ENCODE data around the gene DACH2.
"Not testable (repeated sequence)": the region's sequence is repeated elsewhere in the genome, so short reads cannot be mapped to it uniquely, and the experiment has no call there.

Gene DACH2

DNA sequence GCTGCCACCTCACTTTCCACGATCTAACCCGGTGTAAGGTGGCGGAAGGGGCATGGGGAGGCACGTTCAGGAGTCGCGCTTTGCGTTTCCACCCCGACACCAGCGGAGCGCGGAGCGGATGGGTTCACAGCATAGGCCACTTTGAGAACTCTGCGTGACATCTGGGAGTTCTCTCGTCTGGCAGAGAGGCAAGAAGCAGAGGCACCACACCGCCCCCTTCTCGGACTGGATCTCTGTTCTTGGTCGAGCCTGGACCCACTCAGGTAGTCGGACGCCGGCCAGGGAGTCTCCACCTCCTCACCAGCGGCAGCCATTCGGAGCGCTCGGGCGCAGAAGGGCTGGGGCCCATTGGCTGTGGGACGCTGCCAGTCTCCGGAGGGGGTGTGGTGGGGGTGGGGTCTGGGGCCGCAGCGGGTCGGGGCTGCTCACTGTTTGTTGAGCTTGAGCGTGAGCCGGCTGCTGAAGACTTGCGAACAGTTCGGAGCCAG is at the start of gene DACH2:
Gene DACH2, plus strand, starts transcription at position 428 of the 488 bp plus-strand sequence.
- DNase-seq (ENCODE audit: low read depth in 2 of 2): no peak

DNA sequence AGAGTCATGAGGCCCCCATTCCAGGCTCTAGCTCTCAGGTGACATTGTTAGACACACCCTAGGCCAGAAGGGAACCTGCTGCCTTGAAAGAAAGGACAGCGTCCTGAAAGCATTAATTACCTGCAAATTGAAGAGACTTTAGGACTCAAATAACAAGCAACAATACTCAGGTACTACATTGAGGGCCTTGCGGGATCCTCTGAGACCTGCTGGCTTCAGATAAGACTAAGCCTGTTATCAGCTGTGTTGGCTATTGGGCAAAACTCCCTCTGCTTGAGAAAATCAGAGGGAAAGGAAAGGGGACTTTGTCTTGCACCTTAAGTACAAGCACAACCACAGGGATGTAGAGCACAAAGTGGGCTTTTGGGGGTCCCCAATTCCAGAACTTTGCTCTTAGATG is 45.9 kb upstream of the DACH2 start:
- no peak for DNase-seq (ENCODE audit: low read depth in 2 of 2)

DNA sequence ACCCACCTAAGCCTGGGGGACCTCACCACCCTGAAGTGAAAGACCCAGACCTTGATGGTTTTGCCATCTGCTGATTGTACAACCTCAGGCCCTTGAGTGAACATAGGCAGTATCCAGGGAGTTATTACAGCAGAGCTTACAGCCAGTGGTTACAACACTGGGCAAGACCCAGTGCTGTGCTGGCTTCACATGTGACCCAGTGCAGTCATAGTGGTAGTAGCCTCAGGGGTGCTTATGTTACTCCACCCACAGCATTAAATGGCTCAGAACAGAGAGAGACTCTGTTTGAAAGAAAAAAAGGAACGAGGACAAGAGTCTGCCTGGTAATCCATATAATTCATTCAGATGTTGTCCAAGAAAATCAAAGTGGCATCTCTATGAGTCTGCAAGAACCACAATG is 45.2 kb upstream of the DACH2 start:
- DNase-seq (ENCODE audit: low read depth in 2 of 2): no peak

DNA sequence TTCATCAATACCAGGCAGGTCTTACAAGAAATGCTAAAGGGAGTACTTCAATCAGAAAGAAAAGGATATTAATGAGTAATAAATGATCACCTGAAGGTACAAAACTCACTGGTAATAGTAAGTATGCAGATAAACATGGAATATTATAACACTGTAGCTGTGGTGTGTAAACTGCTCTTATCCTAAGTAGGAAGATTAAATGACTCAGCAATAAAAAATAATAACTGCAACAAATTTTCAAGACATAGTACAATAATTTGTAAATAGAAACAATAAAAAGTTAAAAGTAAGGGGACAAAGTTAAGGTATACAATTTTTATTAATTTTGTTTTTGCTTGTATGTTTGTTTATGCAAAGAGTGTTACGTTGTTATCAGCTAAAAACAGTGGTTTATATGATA is 43.7 kb upstream of the DACH2 start:
- no peak for DNase-seq (ENCODE audit: low read depth in 2 of 2)

DNA sequence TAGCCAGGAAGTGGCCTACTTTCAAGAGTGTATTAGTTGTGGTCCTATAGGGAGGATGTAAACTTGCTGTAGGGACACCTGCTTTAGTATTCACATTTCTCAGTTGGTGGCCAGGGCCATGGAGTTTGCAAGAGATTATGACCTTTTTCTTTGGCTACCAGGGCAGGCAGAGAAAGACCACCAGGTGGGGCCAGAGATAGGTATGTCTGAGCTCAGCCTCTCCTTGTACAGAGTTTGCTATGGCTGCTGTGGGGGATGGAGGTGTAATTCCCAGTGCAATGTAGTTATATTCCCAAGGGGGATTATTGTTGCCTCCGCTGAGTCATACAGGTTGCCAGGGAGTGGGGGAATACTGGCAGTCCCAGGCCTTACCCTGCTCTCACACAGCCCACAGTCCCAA is 26.3 kb upstream of the DACH2 start:
- no peak for DNase-seq (ENCODE audit: low read depth in 2 of 2)

DNA sequence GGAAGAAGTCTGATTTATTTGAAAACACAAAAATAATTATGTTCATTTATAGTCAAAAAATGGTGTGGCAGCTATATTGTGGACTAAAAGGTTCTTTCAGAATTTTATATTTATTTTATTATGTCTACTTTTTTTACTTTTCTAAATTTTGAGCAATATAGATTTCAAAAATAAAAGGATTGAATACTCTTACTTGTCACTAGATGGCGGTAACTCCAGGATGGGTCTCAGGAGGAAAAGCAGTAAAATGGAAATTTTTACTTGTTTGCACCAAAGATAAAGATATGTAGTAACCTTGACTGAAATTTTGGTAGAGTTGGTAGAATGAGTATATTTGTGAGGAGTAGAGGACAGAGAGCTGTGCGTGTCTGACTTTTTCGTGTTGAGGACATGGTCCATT is 14.5 kb upstream of the DACH2 start:
- DNase-seq (ENCODE audit: low read depth in 2 of 2): no peak

DNA sequence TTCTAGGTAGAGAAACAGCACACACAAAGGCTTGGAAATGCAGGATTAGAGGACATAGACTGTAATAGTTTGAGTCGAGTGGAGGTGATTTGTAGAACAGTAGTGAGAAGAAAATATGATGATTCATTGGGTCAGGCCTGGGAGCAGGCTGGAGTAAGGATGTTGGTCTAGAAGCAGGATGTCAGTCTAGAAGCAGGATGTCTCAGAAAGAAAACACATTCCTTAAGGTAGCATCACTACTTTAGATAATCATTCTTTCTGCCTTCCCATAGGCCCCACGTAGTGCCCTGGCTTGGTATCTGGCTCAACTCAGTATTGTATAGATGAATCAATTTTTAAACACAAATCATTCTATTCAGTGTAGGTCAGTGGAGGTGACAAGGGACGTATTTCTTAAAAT is 11.2 kb upstream of the DACH2 start:
- no peak for DNase-seq (ENCODE audit: low read depth in 2 of 2)

DNA sequence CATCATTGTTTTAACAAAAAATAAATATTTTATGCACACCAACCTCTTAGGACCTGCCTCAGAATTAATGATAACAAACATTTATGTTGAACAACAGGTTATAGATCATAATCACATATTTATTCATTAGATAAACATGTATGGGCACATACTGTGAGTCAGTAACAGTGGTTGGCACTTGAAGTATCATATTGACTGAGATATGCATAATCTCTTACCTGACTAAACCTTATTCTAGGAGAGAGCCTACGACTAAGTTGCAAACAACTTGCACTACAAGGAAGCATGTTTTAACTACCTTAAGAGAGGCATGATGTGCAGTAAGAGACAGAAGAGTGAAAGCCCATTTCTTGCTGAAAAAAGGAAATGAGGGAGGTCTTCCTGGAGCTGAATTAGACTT is 6.5 kb upstream of the DACH2 start:
- no peak for DNase-seq (ENCODE audit: low read depth in 2 of 2)

DNA sequence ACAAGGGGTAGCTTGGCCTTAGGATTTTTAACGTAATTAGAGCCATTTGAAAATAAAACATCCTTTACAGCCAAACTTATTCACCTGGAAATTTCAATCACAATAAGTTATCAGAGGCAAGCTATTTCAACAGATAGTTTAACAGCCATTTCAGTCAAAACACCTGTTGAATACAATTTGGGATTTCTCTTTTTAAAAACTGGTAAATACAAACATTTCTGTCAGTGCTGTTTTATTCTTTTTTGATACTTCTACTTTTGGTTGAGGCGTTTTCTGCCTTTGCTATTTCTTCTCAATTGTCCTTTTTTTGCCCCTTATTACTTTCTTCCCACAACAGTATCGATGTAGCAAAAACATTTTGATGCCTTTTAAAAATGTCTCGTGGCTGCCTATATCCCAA is 2.1 kb upstream of the DACH2 start:
- no peak for DNase-seq (ENCODE audit: low read depth in 2 of 2)

DNA sequence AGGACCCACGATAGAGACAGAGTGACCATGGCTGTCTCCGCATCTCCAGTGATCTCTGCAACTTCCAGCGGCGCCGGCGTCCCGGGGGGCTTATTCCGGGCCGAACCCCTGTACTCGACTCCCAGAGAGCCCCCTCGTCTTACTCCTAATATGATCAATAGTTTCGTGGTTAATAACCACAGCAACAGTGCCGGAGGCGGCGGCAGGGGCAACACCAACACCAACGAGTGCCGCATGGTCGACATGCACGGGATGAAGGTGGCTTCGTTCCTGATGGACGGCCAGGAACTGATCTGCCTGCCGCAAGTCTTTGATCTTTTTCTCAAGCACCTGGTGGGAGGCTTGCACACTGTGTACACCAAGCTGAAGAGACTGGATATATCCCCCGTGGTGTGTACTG is 343 bp downstream of the DACH2 start:
- no peak for DNase-seq (ENCODE audit: low read depth in 2 of 2)

DNA sequence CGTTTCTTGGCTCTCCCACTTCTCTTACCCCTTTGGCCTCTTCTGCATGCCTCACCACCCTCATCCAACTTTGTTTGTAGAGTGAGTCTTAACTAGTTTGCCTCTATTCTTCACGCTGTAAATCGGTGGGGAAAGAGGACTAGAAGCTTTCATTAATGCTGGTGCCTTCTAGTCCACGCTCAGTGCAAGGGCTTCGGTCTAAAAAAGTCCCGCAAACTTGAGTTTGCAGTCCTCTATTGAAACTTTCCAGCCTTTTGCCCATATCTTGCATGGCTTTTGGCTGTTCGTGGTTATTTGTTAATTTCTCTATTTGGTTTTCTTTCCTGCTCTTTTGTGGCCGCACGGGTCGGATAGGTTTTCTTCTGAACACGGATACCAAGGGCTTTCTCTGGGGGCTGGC is 868 bp downstream of the DACH2 start:
- DNase-seq (ENCODE audit: low read depth in 2 of 2): no peak

DNA sequence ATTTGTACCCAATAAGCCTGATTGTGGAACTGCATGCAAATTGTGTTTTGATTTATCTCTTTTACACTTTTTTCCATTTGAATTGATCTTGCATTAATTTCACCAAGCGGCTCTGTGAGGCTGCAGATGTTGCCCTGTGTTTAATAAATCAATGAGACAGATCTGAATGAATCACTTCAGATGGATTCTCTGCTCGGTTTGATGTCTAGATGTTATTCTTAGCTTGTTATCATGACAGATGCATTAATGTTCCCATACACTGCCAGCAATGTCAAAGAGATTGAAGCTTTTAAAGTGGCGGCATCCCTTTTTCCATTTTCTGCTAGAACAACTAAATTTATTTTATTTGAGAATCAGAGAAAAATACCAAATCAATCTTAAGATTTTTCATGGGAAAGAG is 6.3 kb downstream of the DACH2 start:
- no peak for DNase-seq (ENCODE audit: low read depth in 2 of 2)

DNA sequence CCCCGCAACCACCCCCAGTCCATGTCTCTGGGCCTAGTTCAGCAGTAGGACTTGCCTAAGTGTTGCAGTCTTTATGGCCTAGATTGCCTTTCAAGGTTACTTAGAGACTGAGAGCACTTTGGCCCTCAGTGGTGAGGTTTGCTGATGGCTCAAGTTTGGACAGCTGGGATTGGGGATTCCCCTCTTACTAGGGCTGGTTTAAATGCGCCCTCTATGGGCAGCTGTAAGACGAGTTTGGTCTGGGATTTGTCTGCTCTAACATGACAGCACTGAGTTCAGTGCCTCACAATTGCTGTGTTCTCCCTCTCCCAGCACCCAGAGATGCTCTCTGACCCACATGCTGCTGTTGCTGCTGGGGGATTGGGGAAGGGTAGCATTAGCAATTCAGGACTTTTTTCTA is 23.1 kb downstream of the DACH2 start:
- DNase-seq (ENCODE audit: low read depth in 2 of 2): no peak

DNA sequence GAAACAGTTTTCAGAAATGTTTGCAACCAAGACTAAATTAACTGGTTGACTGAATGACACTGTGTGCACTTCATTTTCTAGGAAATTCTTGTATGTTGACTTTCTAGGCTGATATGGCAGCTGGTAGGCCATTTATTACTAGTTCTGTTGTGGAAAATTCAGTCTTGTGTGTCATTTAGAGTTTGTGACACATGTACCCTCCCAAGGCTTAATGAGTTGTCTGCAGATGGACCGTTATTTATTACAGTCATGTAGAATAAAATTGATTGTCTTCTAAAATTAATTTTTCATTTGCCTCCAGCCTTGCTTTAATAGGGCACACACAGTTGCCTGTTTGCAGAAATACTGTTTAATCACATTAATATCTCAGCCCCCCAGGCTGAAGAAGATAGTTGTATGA is 30.7 kb downstream of the DACH2 start:
- no peak for DNase-seq (ENCODE audit: low read depth in 2 of 2)

DNA sequence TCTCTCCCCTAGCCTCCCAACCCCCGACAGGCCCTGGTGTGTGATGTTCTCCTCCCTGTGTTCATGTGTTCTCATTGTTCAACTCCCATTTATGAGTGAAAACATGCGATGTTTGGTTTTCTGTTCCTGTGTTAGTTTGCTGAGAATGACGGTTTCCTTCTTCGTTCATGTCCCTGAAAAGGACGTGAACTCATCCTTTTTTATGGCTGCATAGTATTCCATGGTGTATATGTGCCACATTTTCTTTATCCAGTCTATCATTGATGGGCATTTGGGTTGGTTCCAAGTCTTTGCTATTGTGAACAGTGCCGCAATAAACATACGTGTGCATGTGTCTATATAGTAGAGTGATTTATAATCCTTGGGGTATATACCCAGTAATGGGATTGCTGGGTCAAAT is 33.1 kb downstream of the DACH2 start:
- DNase-seq (ENCODE audit: low read depth in 2 of 2): not testable (repeated sequence)

DNA sequence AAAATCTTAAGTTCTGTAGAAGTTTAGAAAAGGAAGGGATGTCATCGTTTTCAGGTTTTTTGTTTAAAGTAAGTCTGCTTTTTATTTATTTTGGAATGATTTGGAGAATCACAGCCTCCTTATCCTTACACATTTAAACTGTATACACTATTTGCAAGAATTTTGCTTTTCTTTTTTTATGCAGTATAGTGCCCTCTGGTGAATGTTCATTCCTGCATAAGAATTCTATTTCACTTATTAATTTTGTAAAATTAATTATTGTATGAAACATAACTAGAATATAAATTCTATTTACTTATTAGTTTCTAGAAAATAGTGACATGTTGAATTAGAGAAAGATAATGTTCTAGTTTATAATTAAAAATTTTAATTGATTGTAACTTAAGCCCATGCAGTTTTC is 44.6 kb downstream of the DACH2 start:
- DNase-seq (ENCODE audit: low read depth in 2 of 2): no peak

DNA sequence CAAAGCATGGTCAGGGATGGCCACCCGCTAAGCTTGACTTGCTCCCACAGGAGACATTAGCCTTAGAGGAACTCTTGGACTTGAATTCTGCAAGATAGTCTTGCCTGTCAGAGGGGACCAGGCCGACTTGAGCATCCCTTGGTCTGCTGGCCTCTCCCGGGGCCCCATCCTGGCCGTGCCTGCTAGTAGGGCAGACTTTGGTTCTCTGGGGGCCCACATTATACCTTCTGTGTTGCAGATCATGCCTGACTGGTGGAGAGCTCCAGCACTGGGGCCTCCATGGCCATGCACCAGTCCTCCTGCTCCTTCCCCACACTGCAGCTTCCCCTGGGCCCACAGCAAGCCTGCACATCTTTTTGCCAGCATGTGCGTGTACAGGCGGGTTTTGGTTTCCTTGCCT is 46.5 kb downstream of the DACH2 start:
- DNase-seq (ENCODE audit: low read depth in 2 of 2): no peak

DNA sequence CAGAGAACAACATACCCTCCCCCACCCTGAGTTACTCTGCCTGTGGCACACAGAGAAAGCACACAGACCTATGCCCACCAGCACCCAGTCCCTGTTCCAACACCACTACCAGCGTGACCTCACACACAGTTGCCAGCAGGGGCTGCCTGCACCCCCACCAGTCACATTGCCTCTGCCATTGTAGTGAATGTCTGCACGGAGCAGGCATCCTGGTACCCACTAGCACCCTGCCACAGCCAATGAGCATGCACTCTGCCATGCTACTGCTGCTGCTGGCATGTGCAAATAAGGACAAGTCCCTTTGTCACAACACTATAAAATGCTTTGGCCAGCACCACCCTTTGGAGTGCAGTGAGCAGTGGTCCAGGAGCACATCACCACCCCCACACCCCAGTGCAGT is 47.1 kb downstream of the DACH2 start:
- no peak for DNase-seq (ENCODE audit: low read depth in 2 of 2)

DNA sequence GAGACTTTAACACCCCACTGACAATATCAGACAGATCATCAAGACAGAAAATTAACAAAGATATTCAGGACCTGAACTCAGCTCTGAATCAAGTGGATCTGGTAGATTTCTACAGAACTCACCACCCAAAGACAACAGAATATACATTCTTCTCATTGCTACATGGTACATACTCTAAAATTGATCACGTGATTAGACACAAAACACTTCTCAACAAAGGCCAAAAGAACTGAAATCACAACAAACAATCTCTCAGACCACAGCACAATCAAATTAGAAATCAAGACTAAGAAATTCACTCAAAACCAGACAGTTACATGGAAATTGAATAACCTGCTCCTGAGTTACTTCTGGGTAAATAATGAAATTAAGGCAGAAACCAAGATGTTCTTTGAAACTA is 49.6 kb downstream of the DACH2 start:
- DNase-seq (ENCODE audit: low read depth in 2 of 2): no peak

DNA sequence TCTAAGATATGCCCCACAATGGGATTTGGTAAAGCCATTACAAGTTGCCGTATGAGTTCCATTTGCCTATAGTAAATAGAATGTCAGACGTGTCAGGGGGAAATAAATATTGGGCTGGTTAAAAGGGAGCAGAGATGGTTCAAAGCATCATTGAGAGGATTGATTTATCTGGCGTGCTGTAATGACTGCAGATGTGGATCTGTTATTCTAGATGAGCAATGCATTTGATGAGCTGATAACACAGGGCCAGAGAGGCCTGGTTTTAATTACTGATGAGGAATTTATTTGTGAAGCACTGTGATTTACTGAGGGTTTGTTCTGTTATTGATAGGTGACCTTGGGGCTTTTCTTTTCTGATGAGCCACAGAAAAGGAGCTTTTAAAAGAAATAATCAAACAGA is 62.5 kb downstream of the DACH2 start:
- DNase-seq (ENCODE audit: low read depth in 2 of 2): no peak

DNA sequence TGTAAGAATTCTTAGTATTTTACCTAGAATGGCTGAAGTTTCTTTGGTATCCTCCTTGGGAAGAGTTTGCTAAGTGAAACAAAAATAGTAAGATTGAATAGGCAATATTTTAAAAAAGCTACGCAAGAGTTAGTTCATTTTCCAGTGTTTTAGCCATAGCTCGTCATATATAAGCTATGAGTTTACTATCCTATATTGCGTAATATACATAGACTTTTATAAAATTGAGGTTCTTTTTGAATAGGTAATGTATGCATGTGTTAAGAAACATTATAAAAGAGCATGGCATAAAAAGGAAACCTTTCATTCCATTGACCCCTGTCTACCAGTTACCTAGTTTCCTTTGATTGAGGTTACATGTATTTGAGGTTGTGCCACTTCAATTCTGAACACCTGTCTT is 67.0 kb downstream of the DACH2 start:
- no peak for DNase-seq (ENCODE audit: low read depth in 2 of 2)

DNA sequence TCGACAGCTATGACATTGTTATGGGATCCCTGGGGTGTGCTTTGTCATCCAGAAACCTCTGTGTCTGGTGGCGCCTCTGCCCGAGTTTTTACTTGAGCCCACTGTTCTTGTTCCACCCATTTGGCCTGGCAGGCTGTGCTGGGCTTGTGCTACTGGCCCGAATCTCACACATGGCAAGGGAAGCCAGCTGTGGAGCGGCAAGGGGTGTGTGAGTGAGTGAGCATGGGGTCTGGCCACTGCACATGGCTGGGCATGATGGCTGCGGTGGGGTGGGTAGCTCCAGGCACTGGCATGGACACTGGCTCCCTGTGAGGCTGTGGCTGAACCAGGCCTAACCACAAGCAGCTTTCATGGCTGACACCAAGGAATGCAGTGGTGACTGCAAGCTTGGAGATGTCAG is 89.2 kb downstream of the DACH2 start:
- no peak for DNase-seq (ENCODE audit: low read depth in 2 of 2)

DNA sequence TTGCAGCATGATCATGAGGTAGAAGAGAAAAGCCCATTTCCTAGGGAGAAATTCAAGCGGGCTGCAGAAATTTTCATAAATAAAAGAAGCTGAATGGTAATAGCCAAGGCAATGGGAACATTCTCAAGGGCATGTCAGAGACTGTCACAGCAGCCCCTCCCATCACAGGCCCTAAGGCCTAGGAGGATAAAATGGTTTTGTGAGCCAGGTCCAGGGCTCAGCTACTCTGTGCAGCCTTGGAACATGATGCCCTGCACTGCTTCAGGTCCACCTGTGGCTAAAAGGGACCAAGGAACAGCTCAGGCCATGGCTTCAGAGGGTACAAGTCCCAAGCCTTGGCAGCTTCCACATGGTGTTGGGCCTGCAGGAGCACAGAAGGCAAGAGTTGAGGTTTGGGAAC is 93.3 kb downstream of the DACH2 start:
- DNase-seq (ENCODE audit: low read depth in 2 of 2): no peak

DNA sequence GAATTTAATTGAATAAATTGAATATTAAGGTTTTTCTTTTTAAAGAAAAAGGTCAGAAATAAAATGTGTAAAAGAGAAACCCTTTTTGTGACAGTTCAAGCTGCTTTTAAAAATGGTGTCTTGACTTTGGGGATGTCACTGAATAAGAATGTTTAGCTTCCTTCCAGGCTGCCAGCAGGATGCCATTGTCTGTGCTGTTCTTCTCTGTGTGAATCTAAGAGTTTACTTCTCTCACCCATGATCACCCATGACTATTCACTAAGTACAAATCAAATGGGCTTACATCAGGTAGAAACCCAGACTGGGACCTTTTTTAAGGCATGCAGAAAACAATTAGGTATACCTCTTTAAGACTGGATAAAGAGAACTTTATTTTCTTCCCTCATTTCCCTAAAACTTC is 115.3 kb downstream of the DACH2 start:
- DNase-seq (ENCODE audit: low read depth in 2 of 2): no peak

DNA sequence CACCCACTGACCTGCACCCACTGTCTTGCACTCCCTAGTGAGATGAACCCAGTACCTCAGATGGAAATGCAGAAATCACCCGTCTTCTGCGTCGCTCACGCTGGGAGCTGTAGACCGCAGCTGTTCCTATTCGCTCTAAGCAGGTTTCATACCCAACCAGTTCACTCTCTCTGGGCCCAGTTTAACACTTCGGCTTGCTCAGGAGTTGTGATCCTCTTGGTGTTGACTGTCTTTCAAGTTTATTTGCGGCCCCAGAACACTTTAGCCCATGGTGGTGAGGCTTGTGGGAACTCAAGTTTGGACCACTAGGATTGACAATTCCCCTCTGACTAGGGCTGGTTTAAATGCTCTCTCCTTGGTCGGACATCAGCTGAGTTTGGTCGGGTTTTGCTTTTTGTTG is 147.0 kb downstream of the DACH2 start:
- no peak for DNase-seq (ENCODE audit: low read depth in 2 of 2)
